Hematopoietic multipotent progenitor cell treated with erythropoietin and hydrocortisone succinate and interleukin-3 and kit ligand, for 15 days (in vitro differentiated cells): ENCODE data around the gene PRKCB.
"Not testable (repeated sequence)": the region's sequence is repeated elsewhere in the genome, so short reads cannot be mapped to it uniquely, and the experiment has no call there.

Experiments
- DNase-seq: peaks from one replicate; pipeline ENCODE4 v3.0.0-alpha.2; 2015; ENCODE audit warnings: low spot score

Gene PRKCB

DNA sequence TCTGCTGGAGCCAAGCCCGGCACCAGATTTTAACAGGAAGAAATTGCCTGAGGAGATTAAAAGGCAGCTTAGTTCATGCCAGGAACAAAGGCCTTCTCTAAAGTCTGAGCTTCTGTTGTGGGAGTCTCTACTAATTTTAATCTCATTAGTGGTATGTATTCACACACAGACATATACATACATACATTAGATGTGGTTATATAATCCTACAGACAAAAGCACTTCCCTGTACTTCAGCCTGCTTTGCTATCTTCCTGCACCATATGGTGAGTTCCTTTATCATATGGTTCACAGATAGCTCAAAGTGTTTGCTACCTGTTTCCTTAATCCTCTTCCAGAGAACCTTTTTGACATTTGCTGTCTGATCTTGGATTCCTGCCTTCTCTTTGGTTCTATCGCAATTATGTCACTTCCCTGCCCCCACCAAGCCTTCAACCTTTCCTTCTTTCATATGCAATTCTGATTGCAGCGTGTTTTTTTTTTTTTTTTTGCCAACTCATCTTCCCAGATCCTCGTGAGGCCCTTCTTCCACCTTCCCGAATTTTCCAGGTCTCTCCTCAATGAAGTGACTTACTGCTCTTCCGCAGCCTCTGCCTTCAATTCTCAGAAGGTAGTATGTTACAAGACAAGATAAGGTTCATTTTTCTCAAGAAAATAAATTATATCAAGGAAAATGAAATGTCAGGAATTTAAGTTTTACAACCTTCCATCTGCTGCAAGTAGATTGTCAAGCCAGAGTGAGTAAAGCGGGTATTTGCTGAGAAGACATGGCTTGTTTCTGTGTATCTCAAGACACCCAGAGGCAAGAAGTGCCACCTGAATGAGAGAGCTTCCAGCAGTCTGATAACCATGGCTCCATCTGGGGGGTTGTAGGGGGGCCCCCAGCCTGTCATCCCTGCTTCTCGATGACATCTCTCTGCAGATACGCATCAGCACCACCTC lies 300.1 kb downstream of the PRKCB start:
- DNase-seq: peak; percentile 16

DNA sequence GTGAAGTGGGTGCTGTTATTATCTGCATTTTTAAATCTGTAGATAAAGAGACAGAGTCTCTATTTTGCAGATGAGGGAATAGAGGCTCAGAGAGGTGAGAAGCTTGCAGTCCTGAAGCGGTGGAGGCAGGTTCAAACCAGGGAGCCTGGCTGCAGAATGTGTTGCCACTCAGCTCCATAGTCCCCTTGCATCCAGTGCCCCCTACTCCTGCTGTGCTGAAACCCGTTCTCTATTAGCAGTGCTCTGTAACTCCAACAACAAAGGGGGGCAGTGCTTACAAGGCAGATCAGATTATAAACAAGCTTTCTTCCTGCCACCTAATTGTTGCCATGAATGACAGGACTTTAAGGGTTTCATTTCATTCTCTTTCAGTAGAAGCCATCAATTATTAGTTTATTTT lies 302.2 kb downstream of the PRKCB start:
- DNase-seq: no peak

DNA sequence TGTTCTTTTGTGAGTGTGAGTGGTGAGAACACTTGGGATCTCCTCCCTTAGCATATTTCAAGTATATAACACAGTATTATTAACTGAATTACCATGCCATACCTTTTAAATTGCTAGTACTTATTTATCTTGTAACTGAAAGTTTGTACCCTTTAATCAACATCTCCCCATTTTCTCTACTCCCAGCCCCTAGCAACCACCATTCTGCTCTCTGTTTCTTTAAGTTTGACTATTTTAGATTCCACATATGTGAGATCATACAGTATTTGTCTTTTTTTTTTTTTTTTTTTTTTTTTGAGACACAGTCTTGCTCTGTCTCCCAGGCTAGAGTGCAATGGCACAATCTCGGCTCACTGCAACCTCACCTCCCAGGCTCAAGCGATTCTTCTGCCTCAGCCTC lies 302.8 kb downstream of the PRKCB start:
- no peak for DNase-seq

DNA sequence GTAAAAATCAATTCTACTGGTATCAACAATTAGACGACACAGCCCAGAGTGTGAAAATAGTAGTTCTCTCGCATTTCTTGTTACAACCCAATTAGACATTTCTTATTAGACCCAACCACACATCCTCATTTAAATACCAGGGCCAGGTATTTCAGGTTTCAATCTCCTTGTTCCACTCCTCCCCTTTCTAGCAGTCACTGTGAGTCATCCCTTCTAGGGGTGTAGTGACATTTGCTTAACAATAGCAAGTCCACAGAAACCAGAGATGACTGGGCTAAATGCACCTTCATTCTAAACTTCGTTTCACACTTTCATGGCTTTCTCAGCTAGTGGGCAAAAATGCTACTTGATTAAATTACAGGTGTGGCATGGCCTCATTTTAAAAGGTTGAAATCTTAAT lies 303.5 kb downstream of the PRKCB start:
- DNase-seq: no peak

DNA sequence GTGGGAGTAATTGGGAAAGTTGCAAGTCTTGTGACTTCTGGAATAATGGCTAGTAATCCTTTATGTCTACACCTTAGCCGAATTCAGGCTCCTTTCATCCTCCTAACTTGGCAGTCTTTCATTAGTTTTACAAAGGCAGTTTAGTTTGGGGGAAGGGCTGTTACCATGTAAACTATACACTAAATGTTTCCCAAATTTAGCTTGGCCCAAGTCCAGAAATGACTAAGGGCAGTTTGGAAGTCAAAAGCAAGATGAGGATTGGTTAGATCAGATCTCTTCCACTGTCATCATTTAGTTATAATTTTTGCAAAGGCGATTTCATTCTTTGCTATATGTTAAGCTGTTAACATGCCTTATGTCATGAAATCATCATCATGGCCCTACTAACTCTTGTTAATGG lies 304.9 kb downstream of the PRKCB start:
- no peak for DNase-seq

DNA sequence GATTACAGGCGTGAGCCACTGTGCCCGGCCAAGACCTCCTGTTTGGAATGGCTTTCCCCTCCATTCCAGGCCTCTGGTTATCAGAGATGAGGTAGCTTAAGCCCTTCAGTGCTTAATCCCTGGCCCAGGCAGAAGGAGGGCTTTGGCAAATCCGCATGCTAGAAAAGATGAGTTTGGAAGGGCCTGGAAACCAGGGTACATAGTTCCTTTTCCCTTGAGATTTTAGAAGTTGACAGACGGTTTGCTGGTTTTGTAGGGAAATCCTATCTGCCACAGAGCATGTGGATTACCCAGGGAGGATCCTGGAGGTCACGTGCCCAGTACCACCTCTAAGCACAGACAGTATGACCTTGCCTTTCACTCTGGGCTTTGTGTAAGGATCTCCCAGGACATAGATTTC lies 305.7 kb downstream of the PRKCB start:
- no peak for DNase-seq

DNA sequence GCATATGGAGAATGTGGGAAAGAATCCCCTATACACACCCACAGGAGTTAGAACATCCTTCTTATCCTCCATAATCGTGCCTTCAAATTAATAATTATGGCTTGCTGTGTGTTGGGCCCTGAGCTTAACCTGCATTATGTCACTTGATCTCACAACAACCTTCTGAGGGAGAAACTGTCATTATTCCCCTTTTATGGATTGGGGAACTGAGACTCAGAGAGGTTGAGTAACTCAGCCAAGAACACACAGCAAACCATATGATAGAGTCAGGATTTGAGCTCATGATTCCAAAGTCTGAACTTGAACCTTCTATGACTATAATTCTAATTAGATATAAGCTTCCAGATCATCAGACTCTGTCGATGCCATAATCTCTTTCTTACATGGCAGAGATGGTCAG lies 306.1 kb downstream of the PRKCB start:
- no peak for DNase-seq

DNA sequence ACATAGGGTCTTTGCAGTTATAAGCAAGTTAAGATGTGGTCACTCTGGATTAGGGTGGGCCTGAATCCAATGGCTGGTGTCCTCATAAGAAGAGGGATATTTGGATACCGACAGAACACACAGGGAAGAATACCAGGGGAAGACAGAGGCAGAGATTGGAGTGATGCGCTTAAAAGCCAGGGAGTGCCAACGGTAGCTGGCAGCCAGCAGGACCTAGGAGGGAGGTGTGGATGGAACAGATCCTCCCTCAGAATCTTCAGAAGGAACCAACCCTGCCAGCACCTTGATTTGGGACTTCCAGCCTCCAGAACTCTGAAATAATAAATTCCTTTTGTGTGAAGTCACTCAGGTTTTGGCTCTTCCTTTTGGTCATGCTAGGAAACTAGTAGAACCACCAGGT lies 310.1 kb downstream of the PRKCB start:
- DNase-seq: no peak

DNA sequence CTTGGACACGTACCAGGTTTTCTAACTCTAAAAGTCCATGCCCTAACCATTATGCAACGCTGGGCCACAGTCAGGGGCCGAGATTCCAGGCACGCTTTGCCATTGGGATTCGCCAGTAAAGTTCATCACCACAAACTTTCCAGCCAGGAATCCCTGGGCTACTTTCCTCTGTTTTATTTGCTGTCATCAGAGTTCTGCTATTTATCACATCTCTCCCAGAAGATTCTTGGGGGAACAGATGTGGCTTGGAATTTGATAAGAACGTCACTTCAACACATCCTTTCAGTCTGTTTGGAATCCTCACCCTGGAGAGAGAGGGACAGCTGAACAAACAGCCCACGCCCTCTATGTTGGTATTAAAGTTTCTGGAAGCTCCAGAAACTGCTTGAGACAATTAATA lies 310.7 kb downstream of the PRKCB start:
- no peak for DNase-seq

DNA sequence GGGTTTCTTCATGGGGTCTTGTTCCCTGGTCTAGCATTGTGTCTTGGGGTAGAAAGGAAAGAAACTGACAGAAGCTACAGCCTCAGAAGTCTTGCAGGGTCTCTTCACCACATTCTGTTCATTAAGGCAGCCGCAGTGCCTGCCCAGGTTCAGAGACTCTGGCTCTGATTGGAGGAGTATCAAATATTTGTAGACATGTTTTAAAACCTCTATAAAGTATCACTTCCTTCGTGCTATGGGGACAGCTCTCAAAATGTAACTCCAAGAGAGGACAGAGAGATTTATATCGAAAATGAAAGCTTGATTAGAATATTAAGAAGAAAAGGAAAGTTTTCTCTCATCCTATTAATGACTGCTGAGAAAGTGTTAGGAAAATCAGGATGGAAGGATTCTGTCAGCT lies 313.3 kb downstream of the PRKCB start:
- DNase-seq: no peak

DNA sequence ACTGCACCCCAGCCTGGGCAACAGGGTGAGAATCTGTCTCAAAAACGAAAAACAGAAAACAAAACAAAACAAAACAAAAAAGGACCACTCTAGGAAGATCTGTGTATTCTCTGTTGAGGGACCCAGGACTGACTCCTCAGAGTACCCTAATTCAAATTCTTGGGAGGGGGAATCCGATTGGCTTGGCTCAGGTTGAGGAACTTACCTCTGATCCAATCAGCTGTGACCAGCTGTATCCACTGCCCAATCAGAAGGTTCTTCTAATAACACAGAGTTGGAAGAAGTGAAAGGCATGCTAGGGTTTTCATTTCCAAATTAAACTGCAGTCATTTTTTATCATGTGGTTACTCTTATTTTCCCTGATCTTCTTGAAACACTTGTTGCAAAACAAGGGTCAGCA lies 314.5 kb downstream of the PRKCB start:
- DNase-seq: no peak

DNA sequence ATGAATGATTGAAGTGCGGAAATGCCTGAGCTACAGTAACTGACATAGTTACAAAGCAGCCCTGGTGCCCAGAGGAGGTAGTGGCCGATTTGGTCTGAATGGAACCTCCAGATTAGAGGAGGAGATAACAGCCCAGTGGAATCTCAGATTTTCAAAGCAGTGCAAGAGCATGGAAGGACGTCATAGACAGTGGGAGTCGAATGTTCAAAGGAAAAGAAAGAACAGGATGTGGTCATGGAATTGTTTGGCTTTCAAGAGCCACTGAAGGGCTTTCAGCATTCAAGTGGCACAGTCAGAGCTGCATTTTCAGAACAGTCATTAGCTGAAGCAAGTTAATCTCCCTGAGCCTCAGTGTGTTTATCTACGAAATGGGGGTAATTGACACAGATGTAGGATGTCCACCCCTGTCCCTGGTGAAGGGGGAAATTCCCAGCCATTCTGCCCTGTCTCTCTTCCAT lies 315.7 kb downstream of the PRKCB start:
- DNase-seq: no peak

DNA sequence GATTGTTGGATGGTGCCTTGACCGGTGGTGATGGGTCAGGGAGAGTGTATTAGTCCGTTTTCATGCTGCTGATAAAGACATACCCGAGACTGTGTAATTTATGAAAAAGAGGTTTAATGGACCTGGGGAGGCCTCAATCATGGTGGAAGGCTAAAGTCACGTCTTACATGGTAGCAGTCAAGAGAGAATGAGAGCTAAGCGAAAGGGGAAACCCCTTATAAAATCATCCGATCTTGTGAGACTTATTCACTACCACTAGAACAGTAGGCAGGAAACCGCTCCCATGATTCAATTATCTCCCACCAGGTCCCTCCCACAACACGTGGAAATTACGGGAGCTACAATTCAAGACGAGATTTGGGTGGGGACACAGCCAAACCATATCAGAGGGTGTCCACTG lies 316.3 kb downstream of the PRKCB start:
- not testable (repeated sequence) for DNase-seq

DNA sequence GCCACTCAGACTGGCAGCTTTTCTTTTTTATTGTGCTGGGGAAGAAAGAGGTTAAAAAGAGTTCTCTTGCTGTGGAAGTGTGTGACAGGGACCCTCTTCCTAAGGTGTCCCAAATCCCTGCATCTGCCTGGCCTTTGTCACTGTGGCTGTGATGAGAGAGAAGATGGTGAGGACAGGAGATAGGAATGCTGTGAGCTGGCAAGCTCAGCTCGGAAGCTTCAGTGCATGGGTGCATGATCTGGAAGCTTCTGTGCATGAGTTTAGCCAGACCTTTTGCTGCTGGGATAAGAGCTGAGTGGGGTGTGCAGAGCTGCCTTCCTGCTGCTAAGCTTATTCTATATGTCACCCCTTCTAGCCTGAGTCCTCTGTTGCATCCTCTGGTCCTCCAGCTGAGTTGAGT lies 317.0 kb downstream of the PRKCB start:
- no peak for DNase-seq

DNA sequence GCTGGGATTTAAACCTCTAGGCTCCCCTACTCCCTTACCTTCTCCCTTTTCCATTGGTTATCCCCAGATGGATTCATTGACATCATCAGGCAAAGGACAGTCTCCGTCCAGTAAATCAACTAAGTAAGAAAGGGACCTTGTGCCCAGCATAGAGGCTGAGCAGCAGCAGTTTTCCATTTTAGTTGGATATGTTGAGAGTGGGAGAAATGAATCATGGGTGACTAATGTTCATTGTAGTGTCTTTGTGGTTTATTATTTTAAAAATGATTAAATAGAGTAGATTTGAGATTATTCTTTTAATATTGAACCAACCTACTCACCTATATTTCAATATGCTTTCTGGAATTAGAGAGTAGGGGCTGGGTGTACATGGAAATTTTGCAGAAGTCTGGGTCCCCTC lies 321.0 kb downstream of the PRKCB start:
- DNase-seq: no peak

DNA sequence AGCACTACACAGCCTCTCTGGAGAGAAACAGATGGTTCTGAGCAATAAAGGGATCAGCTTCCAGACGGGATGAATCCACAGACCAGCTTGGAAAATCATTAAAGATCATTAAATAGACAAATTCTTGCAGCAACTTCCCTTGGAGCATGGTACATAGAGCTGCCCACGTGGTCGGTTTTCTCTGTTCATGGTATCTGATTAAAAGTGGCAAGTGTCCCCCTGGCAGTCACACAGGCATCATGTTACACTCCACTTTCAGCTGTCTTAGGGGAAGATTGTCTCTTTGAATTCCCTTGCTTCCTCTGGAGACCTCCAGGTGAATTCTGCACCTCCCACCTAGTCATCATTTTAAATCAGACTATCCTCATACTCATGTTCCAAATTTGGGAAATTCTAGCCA lies 328.2 kb downstream of the PRKCB start:
- no peak for DNase-seq

DNA sequence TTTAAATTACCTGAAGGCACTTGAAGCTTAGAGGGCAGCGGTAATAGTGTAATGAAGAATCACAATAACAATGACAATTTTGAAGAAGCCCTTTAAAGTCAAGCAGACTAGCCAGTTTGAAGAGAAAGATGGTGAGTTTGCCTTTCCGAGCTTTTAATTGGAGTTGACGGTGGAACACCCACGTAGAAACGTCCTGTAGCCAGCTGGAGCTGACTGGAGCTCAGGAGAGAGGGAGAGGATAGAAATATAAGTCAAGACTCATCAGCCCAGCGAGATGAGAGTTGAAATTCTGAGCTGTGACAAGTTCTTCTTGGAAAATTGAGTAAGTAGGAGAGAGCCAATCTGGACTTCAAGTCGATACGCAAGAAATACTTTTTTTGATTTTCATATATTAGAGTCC lies 328.6 kb downstream of the PRKCB start:
- no peak for DNase-seq

DNA sequence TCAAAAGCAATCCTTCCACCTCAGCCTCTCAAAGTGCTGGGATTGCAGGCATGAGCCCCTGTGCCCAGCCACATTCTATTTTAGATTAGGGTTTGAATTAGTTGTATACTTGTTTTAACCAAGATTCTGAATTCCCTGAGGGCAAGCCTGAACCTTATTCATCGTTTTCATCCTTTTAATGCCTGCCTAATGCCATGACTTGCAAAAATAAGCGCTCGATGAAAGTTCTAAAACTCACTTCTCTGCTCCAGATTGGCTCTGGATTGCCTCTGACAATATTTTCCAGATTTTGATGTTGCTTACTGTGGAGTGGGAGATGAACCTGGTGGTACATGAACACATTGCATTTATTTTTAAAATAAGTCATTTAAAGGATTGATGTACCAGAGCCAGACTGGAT lies 329.5 kb downstream of the PRKCB start:
- DNase-seq: no peak

DNA sequence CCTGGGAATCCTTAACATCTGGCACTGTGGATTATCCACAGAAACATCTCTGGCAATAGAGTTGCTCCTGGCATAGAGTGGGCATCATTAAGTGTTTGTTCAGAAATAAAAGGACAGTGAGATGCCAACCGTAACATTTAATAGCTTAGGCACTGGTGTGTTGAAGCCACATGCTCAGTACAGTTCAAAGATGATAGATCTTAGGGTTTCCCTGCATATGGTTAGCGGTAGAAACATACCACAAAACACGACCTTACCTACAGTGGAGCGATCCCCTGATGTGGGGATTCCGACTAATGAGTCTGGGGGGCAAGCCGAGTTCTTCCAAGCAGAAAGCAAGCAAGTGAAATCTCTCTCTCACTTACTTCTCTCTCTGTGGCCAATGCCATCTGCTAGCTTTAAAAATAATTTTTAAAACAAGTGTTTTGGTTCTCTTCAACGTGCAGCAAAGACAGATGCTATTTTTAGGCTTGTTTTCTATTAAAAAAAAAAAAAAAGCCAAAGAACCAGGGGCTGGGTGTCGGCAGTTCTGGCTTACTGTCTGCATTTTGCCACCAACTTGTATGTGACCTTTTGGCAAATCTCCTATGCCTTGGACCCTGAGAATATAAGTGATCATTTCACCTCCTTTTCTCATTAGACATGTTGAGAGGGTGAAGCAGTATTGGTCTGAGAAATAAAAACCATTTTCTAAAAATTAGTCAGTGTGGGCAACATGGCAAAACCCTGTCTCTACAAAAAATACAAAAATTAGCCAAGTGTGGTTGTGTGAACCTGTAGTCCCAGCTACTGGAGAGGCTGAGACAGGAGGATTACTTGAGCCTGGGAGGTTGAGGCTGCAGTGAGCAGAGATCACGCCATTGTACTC lies 331.1 kb downstream of the PRKCB start:
- DNase-seq: no peak

DNA sequence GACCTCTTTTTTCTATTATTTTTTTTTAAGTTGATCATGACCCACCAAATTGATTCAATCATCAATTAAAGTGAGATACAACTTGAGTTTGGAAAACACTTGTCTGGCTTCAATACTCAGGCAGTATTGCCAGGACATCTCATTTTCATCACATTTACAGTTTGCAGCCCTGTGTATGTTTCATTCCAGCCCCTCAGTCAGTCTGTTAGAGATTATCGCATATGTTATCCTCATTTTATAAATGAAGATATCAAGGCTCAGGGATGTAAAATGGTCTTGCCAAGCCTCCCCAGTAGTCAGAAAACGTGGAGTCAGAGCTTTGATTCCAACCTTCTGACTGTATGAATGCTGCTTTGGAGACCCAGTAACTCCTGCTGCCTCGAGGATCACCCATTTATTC lies 333.1 kb downstream of the PRKCB start:
- no peak for DNase-seq

DNA sequence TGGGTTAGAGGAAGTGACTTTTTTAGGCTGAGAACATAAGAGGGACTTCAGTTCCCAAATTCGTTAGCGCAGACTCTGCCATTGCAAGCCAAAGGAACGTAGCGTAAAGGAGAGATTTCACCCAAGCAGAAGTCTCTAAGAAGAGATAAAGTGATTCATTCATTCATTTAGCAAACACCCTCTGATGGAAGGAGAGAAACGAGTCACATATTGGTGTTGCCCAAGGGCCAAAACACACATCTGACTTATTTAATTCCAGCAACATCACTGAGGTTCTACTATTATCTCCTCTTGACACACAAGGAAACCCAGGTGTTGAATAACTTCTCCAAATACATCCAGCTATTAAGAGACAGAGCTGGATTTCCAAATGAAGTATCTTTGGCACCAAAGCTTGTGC lies 334.6 kb downstream of the PRKCB start:
- no peak for DNase-seq

DNA sequence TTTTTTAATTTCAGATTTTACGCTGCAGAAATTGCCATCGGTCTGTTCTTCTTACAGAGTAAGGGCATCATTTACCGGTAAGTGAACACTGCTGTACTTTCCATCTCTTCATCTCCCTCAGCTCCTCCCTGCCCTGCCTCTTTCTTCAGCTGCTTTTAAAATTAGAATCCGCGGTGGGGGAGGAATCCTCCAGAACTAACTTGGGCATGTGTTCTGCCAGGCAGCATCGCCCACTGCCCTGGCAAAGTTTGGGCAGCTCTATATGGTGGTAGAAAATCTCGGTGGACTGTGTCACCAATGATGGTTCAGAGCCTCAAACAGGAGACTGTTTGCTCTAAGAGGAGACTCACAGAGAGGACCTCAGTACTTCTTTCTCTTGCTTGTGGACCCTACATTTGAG lies 338.7 kb downstream of the PRKCB start:
- DNase-seq: no peak

DNA sequence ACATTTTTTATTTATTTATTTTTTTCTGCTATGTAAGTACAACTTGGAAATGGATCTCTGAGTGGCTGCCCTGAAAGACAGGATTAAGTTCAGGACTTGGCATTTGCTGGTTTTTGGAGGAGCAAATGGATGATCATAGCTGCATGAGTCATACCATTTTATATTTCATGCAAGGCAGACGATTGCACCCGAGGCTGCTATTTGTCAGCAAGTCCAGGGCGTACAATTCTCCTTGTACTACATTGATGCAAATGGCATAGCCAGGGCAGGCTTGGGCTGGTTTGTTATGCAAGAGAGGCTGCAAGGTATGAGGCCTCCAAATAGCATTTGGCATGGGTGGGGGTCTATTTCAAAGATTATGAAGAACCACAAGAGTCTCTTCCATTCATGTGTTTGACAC lies 339.2 kb downstream of the PRKCB start:
- DNase-seq: no peak
